Measurements from ENCODE around the gene CSRNP3.

The CSRNP3 gene

DNA sequence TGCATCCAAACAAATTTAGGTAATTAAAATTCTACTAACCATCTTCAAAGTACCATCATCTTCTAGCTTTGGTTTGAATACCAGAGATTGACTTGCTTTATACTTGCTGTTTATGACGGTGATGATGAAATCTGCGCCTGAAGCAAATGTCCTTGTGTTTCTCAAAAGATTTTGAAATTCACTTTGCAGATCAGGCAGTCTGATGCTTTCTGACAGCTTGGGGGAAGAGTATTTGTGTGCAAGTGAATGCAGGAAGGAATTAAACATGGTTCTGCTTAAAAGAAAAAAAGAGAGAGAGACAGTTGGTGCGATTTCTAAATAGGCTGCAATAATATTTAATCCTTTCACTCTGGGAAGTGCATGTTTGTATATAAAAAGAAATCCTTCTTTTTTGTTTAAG, 29.6 kb downstream of the CSRNP3 start:
- H3K4me1 ChIP-seq (ENCODE audit: control insufficient read depth, insufficient read depth, low read length, poor library complexity, severe bottlenecking), result no peaks in the 10 kb centered on the region
- no peak overlapping the region for H3K27ac ChIP-seq (ENCODE audit: insufficient read depth, low read length, poor library complexity, severe bottlenecking)
- H3K9me3 ChIP-seq (ENCODE audit: control insufficient read depth, low read length), result no peaks in the 10 kb centered on the region
- H3K27me3 ChIP-seq (replicated peaks; ENCODE audit: control insufficient read depth, insufficient read depth, low read length, poor library complexity, severe bottlenecking), result no peaks in the 10 kb centered on the region
- H3K36me3 ChIP-seq (ENCODE audit: control insufficient read depth, insufficient read depth, low read length), result no peaks in the 10 kb centered on the region
- DNase-seq, result no peak
- no peak overlapping the region for H3K4me3 ChIP-seq (ENCODE audit: insufficient read depth, low read depth, low read length, poor library complexity, severe bottlenecking)

- no peak overlapping the region for H3K4me3 ChIP-seq (ENCODE audit: insufficient read depth, low read depth, low read length, poor library complexity, severe bottlenecking)
- no peaks in the 10 kb centered on the region for H3K36me3 ChIP-seq (ENCODE audit: control insufficient read depth, insufficient read depth, low read length)
- no peaks in the 10 kb centered on the region for H3K4me1 ChIP-seq (ENCODE audit: control insufficient read depth, insufficient read depth, low read length, poor library complexity, severe bottlenecking)
- no peaks in the 10 kb centered on the region for H3K27me3 ChIP-seq (replicated peaks; ENCODE audit: control insufficient read depth, insufficient read depth, low read length, poor library complexity, severe bottlenecking)
- DNase-seq, result no peak
- H3K9me3 ChIP-seq (ENCODE audit: control insufficient read depth, low read length), result no peaks in the 10 kb centered on the region
- H3K27ac ChIP-seq (ENCODE audit: insufficient read depth, low read length, poor library complexity, severe bottlenecking), result no peak overlapping the region
These were observed 30.5 kb downstream of the CSRNP3 start for GRCh38 chr2:165500001-165500400.

DNA sequence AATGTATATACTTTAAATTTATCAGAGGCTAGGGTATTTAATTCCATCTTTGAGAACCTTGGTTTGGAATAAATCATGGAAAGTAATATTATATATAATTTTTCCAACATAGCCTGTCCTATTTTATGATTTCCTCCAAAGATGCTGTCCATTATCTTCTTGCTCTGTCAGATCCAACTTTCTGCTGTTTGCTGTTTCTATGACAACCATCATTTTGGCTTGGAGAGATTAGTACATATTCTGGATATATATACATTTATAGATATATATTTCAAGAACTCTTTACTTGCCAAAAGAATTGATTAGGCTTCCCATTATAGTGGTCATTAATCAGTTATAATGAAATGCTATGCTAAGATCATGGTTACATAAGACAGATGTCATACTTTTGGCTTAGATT, 31.3 kb downstream of the CSRNP3 start:
- H3K27me3 ChIP-seq (replicated peaks; ENCODE audit: control insufficient read depth, insufficient read depth, low read length, poor library complexity, severe bottlenecking), result no peaks in the 10 kb centered on the region
- H3K9me3 ChIP-seq (ENCODE audit: control insufficient read depth, low read length), result no peaks in the 10 kb centered on the region
- DNase-seq, result no peak
- H3K36me3 ChIP-seq (ENCODE audit: control insufficient read depth, insufficient read depth, low read length), result no peaks in the 10 kb centered on the region
- no peaks in the 10 kb centered on the region for H3K4me1 ChIP-seq (ENCODE audit: control insufficient read depth, insufficient read depth, low read length, poor library complexity, severe bottlenecking)
- no peak overlapping the region for H3K27ac ChIP-seq (ENCODE audit: insufficient read depth, low read length, poor library complexity, severe bottlenecking)
- no peak overlapping the region for H3K4me3 ChIP-seq (ENCODE audit: insufficient read depth, low read depth, low read length, poor library complexity, severe bottlenecking)

DNA sequence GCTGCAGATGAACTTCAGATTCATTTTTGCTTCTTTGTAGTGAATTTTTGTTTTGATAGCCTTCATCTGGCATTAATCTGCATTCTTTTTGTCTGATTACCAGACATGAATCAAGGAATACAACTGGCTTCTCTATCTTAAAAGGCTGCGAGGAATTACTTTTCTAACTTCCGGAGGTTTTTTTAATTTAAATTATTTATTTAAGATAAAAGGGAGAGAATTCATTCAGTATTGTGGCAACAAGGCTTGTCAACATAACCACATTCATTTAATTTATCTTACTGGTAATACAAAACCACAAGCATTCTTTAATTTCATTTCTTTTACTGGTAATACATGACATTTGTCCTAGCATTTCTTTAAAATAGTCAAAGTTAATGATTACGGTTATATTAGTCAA, 36.0 kb downstream of the CSRNP3 start:
- no peak for DNase-seq
- Histone ChIP-seq H3K4me3 (ENCODE audit: insufficient read depth, low read depth, low read length, poor library complexity, severe bottlenecking) (no peak overlapping the region), H3K4me1 (ENCODE audit: control insufficient read depth, insufficient read depth, low read length, poor library complexity, severe bottlenecking) (no peaks in the 10 kb centered on the region), H3K27me3 (replicated peaks; ENCODE audit: control insufficient read depth, insufficient read depth, low read length, poor library complexity, severe bottlenecking) (no peaks in the 10 kb centered on the region), H3K36me3 (ENCODE audit: control insufficient read depth, insufficient read depth, low read length) (no peaks in the 10 kb centered on the region), H3K27ac (ENCODE audit: insufficient read depth, low read length, poor library complexity, severe bottlenecking) (no peak overlapping the region), H3K9me3 (ENCODE audit: control insufficient read depth, low read length) (no peaks in the 10 kb centered on the region)

- Histone ChIP-seq H3K36me3 (ENCODE audit: control insufficient read depth, insufficient read depth, low read length) (no peaks in the 10 kb centered on the region), H3K27me3 (replicated peaks; ENCODE audit: control insufficient read depth, insufficient read depth, low read length, poor library complexity, severe bottlenecking) (no peaks in the 10 kb centered on the region), H3K9me3 (ENCODE audit: control insufficient read depth, low read length) (no peaks in the 10 kb centered on the region), H3K27ac (ENCODE audit: insufficient read depth, low read length, poor library complexity, severe bottlenecking) (no peak overlapping the region), H3K4me3 (ENCODE audit: insufficient read depth, low read depth, low read length, poor library complexity, severe bottlenecking) (no peak overlapping the region), H3K4me1 (ENCODE audit: control insufficient read depth, insufficient read depth, low read length, poor library complexity, severe bottlenecking) (no peaks in the 10 kb centered on the region)
- no peak for DNase-seq
These were observed 39.4 kb downstream of the CSRNP3 start for GRCh38 chr2:165508927-165509326.

DNA sequence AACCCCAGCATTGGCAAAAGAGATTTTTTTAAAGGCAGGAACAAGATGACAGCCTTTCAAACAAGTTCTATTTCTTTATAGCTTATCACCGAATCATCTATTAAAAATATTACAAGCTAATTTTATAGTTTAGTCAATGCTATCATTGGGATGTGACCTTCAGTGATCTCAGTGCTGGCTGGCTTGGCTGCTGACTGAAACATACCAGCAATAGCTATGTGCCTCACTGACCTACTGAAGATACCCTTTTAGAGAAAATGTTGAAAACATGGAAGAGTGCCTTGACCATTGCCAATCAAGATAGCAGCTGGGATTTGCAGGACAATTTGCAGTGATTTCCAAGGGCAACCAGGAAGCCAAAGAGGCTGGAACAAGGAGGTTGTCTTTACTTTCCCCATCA, 44.0 kb downstream of the CSRNP3 start:
- H3K27me3 ChIP-seq (replicated peaks; ENCODE audit: control insufficient read depth, insufficient read depth, low read length, poor library complexity, severe bottlenecking), result no peaks in the 10 kb centered on the region
- no peak for DNase-seq
- no peak overlapping the region for H3K4me3 ChIP-seq (ENCODE audit: insufficient read depth, low read depth, low read length, poor library complexity, severe bottlenecking)
- H3K27ac ChIP-seq (ENCODE audit: insufficient read depth, low read length, poor library complexity, severe bottlenecking), result no peak overlapping the region
- H3K36me3 ChIP-seq (ENCODE audit: control insufficient read depth, insufficient read depth, low read length), result no peaks in the 10 kb centered on the region
- H3K4me1 ChIP-seq (ENCODE audit: control insufficient read depth, insufficient read depth, low read length, poor library complexity, severe bottlenecking), result no peaks in the 10 kb centered on the region
- no peaks in the 10 kb centered on the region for H3K9me3 ChIP-seq (ENCODE audit: control insufficient read depth, low read length)

GRCh38 chr2:165518611-165519010, 49.1 kb downstream of the CSRNP3 start:
- H3K4me3 ChIP-seq (ENCODE audit: insufficient read depth, low read depth, low read length, poor library complexity, severe bottlenecking), result no peak overlapping the region
- no peaks in the 10 kb centered on the region for H3K4me1 ChIP-seq (ENCODE audit: control insufficient read depth, insufficient read depth, low read length, poor library complexity, severe bottlenecking)
- no peaks in the 10 kb centered on the region for H3K9me3 ChIP-seq (ENCODE audit: control insufficient read depth, low read length)
- no peaks in the 10 kb centered on the region for H3K36me3 ChIP-seq (ENCODE audit: control insufficient read depth, insufficient read depth, low read length)
- no peaks in the 10 kb centered on the region for H3K27me3 ChIP-seq (replicated peaks; ENCODE audit: control insufficient read depth, insufficient read depth, low read length, poor library complexity, severe bottlenecking)
- DNase-seq, result no peak
- no peak overlapping the region for H3K27ac ChIP-seq (ENCODE audit: insufficient read depth, low read length, poor library complexity, severe bottlenecking)

DNA sequence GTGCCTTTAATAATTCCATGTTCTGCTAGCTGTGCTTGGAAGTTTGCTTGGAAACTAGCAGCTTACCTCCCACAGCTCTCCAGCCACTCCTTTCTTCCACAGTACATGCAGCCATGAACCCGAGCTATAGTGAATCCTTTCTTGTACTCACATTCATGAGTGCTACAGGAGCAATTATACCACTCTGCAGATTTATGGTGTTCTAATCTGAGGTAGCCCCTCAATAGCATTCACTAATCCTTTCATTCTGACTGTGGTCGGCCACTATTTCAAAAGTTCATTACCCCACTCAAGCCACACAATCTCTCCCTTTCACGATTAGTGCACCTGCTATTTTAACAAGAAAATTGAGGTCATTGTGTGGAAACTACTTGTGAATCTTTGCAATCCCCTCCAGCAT, 53.2 kb downstream of the CSRNP3 start:
- no peaks in the 10 kb centered on the region for H3K9me3 ChIP-seq (ENCODE audit: control insufficient read depth, low read length)
- no peak overlapping the region for H3K4me3 ChIP-seq (ENCODE audit: insufficient read depth, low read depth, low read length, poor library complexity, severe bottlenecking)
- DNase-seq, result no peak
- H3K27me3 ChIP-seq (replicated peaks; ENCODE audit: control insufficient read depth, insufficient read depth, low read length, poor library complexity, severe bottlenecking), result no peaks in the 10 kb centered on the region
- H3K4me1 ChIP-seq (ENCODE audit: control insufficient read depth, insufficient read depth, low read length, poor library complexity, severe bottlenecking), result no peaks in the 10 kb centered on the region
- H3K36me3 ChIP-seq (ENCODE audit: control insufficient read depth, insufficient read depth, low read length), result no peaks in the 10 kb centered on the region
- H3K27ac ChIP-seq (ENCODE audit: insufficient read depth, low read length, poor library complexity, severe bottlenecking), result no peak overlapping the region

- no peaks in the 10 kb centered on the region for H3K9me3 ChIP-seq (ENCODE audit: control insufficient read depth, low read length)
- no peak for DNase-seq
- no peaks in the 10 kb centered on the region for H3K36me3 ChIP-seq (ENCODE audit: control insufficient read depth, insufficient read depth, low read length)
- H3K4me1 ChIP-seq (ENCODE audit: control insufficient read depth, insufficient read depth, low read length, poor library complexity, severe bottlenecking), result no peaks in the 10 kb centered on the region
- H3K4me3 ChIP-seq (ENCODE audit: insufficient read depth, low read depth, low read length, poor library complexity, severe bottlenecking), result no peak overlapping the region
- no peaks in the 10 kb centered on the region for H3K27me3 ChIP-seq (replicated peaks; ENCODE audit: control insufficient read depth, insufficient read depth, low read length, poor library complexity, severe bottlenecking)
- H3K27ac ChIP-seq (ENCODE audit: insufficient read depth, low read length, poor library complexity, severe bottlenecking), result no peak overlapping the region
These were observed 55.2 kb downstream of the CSRNP3 start for GRCh38 chr2:165524720-165525119.

DNA sequence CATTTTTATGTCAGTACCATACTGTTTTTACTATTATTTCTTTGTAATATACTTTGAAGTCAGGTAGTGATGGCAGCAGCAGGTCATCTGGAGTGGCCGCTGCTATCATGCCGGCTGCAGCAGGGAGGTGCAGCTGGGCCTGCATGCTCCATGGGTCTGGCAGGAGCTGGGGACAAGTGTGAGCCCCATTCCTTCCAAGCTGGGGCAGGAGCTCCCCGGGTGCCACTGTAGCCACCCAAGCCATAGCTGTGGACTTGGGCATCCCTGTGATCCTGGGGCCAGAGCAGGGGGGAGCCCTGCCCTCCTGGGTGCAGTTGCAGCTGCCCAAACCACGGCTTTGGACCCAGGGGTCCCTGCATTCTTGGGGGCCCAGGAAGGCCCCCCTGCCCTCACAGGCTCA, 59.2 kb downstream of the CSRNP3 start:
- H3K4me3 ChIP-seq (ENCODE audit: insufficient read depth, low read depth, low read length, poor library complexity, severe bottlenecking), result no peak overlapping the region
- H3K27me3 ChIP-seq (replicated peaks; ENCODE audit: control insufficient read depth, insufficient read depth, low read length, poor library complexity, severe bottlenecking), result no peaks in the 10 kb centered on the region
- DNase-seq, result no peak
- H3K4me1 ChIP-seq (ENCODE audit: control insufficient read depth, insufficient read depth, low read length, poor library complexity, severe bottlenecking), result no peaks in the 10 kb centered on the region
- H3K27ac ChIP-seq (ENCODE audit: insufficient read depth, low read length, poor library complexity, severe bottlenecking), result no peak overlapping the region
- no peaks in the 10 kb centered on the region for H3K9me3 ChIP-seq (ENCODE audit: control insufficient read depth, low read length)
- no peaks in the 10 kb centered on the region for H3K36me3 ChIP-seq (ENCODE audit: control insufficient read depth, insufficient read depth, low read length)

DNA sequence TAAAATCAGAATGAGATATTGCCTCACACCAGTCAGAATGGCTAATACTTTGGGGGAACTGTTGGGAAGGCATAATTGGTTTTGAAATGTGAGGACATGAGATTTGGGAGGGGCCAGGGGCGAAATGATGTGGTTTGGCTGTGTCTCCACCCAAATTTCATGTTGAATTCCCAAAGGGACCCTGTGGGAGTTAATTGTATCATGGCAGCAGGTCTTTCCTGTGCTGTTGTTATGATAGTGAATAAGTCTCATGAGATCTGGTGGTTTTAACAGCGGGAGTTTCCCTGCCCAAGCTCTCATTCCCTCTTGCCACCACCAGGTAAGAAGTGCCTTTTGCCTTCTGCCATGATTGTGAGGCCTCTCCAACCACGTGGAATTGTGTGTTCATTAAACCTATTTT, 59.6 kb downstream of the CSRNP3 start:
- no peaks in the 10 kb centered on the region for H3K4me1 ChIP-seq (ENCODE audit: control insufficient read depth, insufficient read depth, low read length, poor library complexity, severe bottlenecking)
- H3K4me3 ChIP-seq (ENCODE audit: insufficient read depth, low read depth, low read length, poor library complexity, severe bottlenecking), result no peak overlapping the region
- no peaks in the 10 kb centered on the region for H3K27me3 ChIP-seq (replicated peaks; ENCODE audit: control insufficient read depth, insufficient read depth, low read length, poor library complexity, severe bottlenecking)
- no peak overlapping the region for H3K27ac ChIP-seq (ENCODE audit: insufficient read depth, low read length, poor library complexity, severe bottlenecking)
- H3K9me3 ChIP-seq (ENCODE audit: control insufficient read depth, low read length), result no peaks in the 10 kb centered on the region
- no peak for DNase-seq
- H3K36me3 ChIP-seq (ENCODE audit: control insufficient read depth, insufficient read depth, low read length), result no peaks in the 10 kb centered on the region
